ENCODE results near the gene ALDH3A1. TPM values are rescaled to one million over a fixed set of nuclear protein-coding genes. Genes with fewer than 3 reads are reported as not detected.

ALDH3A1 gene
- total RNA-seq, 1 experiment from 2014 or later: 0.39 TPM

DNA sequence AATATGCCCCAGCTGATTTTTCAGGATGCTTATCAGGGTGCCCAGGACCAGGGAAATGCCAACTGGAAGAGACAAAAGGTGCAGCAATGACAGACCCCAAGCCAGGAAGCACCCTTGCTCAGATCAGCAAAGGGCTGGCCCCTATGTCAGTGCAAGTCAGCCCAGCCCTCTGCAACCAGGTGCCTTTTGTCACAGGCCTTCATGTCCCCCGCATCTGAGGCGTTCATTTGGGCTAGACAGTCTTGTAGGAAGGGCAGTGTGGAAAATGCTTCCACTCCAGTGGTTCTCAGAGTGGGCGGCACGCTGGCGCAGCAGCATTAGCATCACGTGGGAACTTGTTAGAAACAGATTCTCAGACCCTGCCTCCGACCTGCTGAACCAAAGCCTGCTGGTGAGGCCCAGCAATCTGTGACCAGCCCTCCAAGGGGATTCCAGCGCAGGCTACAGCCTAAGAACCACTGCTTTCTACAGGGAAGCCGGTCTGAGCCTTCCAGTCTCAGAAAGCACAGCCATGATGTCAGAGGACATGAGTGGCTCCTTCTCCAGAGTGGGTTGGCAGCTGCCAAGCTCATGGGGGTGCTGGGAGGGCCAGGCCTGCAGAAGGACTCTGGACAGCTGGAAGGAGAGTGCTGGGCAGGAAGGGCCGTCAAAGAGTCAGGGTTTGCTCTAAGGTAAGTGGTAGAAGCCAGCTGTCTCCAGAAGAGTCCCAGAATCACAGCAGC is 44.8 kb downstream of the ALDH3A1 start:
- Histone ChIP-seq H4K20me1 (ENCODE audit: control insufficient read depth, insufficient read depth, insufficient read length) (no peaks in the 10 kb centered on the region), H3K4ac (ENCODE audit: low read depth, low read length) (no peak overlapping the region), H3K18ac (ENCODE audit: insufficient read length, low read depth, low read length) (no peak overlapping the region), H3K27ac (ENCODE audit: insufficient read length, low read depth, low read length) (no peak overlapping the region), H2BK20ac (ENCODE audit: low read depth, low read length, poor library complexity, severe bottlenecking) (no peak overlapping the region), H4K8ac (replicated peaks; ENCODE audit: insufficient read length, low read depth, low read length) (no peak overlapping the region), H3K14ac (ENCODE audit: insufficient read depth, low read length) (peak overlapping the region; percentile 66), H2BK15ac (ENCODE audit: low read depth, low read length) (no peak overlapping the region), H4K5ac (ENCODE audit: insufficient read length, low read depth, low read length) (no peak overlapping the region), H2AK5ac (ENCODE audit: insufficient read length, low read length) (no peak overlapping the region), H2AFZ (ENCODE audit: low read length) (no peak overlapping the region), H3K27me3 (ENCODE audit: insufficient read depth, low read length) (no peaks in the 10 kb centered on the region), H3K79me2 (ENCODE audit: insufficient read depth, low read length) (no peaks in the 10 kb centered on the region), H3K9me3 (ENCODE audit: control insufficient read depth, low read depth, low read length) (no peaks in the 10 kb centered on the region), H2BK12ac (ENCODE audit: insufficient read length, low read depth, low read length) (no peak overlapping the region), H3K56ac (ENCODE audit: insufficient read length, low read depth, low read length) (no peak overlapping the region), H3K4me2 (ENCODE audit: insufficient read depth, insufficient read length, low read length) (no peak overlapping the region), H2BK5ac (ENCODE audit: insufficient read length, low read length) (no peak overlapping the region), H3K79me1 (ENCODE audit: insufficient read depth, low read depth, low read length, poor library complexity, severe bottlenecking) (no peaks in the 10 kb centered on the region), H2BK120ac (ENCODE audit: low read depth, low read length, poor library complexity, severe bottlenecking) (no peak overlapping the region), H3K23ac (ENCODE audit: insufficient read length, low read depth, low read length) (no peak overlapping the region), H4K91ac (ENCODE audit: insufficient read length, low read depth, low read length) (no peak overlapping the region), H3K9ac (ENCODE audit: extremely low read depth, insufficient read length, low read length) (no peak overlapping the region), H3K23me2 (ENCODE audit: insufficient read length, low read depth, low read length, poor library complexity, severe bottlenecking) (no peaks in the 10 kb centered on the region), H3K4me1 (ENCODE audit: insufficient read depth, low read length) (no peaks in the 10 kb centered on the region; the same call in 1 of the 2 replicates), H3T11ph (ENCODE audit: low read length) (no peak overlapping the region)
- no CpG with 5 or more reads among the region's 10 CpGs for WGBS (ENCODE audit: extremely low coverage, insufficient read length, low lambda C conversion rate)
- Mint-ChIP-seq H3K36me3 (ENCODE audit: insufficient read depth in 1 of 3, low read depth in 3 of 3) (no peaks in the 10 kb centered on the region), H3K4me1 (peaks cover 33 to 42% of the 10 kb centered on the region in 2 experiments), H3K27ac (peak overlapping the region in 2 of 3 experiments; percentile 13 to 60; a peak in 4 of 7 replicates), H3K27me3 (ENCODE audit: low read depth) (no peaks in the 10 kb centered on the region), H3K4me3 (peak overlapping the region in 1 of 2 experiments; percentile 51; a peak in 1 of 5 replicates), H3K9me3 (no peaks in the 10 kb centered on the region; a peak in 1 of 5 replicates)
- TF ChIP-seq, protein P1, sequence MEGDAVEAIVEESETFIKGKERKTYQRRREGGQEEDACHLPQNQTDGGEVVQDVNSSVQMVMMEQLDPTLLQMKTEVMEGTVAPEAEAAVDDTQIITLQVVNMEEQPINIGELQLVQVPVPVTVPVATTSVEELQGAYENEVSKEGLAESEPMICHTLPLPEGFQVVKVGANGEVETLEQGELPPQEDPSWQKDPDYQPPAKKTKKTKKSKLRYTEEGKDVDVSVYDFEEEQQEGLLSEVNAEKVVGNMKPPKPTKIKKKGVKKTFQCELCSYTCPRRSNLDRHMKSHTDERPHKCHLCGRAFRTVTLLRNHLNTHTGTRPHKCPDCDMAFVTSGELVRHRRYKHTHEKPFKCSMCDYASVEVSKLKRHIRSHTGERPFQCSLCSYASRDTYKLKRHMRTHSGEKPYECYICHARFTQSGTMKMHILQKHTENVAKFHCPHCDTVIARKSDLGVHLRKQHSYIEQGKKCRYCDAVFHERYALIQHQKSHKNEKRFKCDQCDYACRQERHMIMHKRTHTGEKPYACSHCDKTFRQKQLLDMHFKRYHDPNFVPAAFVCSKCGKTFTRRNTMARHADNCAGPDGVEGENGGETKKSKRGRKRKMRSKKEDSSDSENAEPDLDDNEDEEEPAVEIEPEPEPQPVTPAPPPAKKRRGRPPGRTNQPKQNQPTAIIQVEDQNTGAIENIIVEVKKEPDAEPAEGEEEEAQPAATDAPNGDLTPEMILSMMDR (conservative IDR thresholded peaks at IDR 0.05): no peak
- DNase-seq: peak; percentile 39
